ENCODE data around the gene KIF6.

DNA sequence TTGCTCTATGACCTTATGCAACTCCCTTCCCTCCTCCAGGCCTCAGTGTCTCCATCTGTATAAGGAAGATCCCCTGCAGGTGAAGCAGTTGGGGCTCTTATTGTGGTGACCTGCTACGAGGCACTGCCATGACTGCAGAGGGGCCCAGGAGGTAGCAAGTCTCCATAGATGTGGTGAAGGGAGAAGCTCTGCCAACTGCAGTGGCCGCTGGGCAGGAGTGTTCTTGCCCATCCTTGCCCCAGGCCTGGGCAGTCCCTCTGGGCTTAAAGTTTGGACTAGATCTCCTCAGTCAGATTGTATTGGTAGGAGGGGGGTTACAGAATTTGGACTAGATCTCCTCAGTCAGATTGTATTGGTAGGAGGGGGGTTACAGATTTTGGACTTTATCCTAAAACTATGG lies 423.2 kb downstream of the KIF6 start:
- TF ChIP-seq, protein P1, sequence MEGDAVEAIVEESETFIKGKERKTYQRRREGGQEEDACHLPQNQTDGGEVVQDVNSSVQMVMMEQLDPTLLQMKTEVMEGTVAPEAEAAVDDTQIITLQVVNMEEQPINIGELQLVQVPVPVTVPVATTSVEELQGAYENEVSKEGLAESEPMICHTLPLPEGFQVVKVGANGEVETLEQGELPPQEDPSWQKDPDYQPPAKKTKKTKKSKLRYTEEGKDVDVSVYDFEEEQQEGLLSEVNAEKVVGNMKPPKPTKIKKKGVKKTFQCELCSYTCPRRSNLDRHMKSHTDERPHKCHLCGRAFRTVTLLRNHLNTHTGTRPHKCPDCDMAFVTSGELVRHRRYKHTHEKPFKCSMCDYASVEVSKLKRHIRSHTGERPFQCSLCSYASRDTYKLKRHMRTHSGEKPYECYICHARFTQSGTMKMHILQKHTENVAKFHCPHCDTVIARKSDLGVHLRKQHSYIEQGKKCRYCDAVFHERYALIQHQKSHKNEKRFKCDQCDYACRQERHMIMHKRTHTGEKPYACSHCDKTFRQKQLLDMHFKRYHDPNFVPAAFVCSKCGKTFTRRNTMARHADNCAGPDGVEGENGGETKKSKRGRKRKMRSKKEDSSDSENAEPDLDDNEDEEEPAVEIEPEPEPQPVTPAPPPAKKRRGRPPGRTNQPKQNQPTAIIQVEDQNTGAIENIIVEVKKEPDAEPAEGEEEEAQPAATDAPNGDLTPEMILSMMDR (IDR thresholded peaks at IDR 0.05; ENCODE audit: insufficient read depth, low read depth, low read length): no peak
- no peak for TF ChIP-seq EZH2 (IDR thresholded peaks at IDR 0.05; ENCODE audit: insufficient read depth, low read length)
